HUES6 (cell line): ENCODE data around the gene KAZALD1.

Experiments used
- H3K27ac ChIP-seq: 2 replicates; pipeline ENCODE4 v1.7.0; 2013; ENCODE audit warnings: low read depth, mild to moderate bottlenecking, low read length, inconsistent platforms
- H3K27me3 ChIP-seq: 2 replicates; pipeline ENCODE4 v1.6.1; 2013; ENCODE audit warnings: low read length; ENCODE audit not compliant: control insufficient read depth, insufficient read depth
- H3K36me3 ChIP-seq: 2 replicates; pipeline ENCODE4 v1.6.1; 2013; ENCODE audit warnings: low read length; ENCODE audit not compliant: control insufficient read depth, insufficient read depth
- H3K4me1 ChIP-seq: 2 replicates; pipeline ENCODE4 v1.6.1; 2013; ENCODE audit warnings: low read length; ENCODE audit not compliant: control insufficient read depth, insufficient read depth
- H3K4me3 ChIP-seq: 2 replicates; pipeline ENCODE4 v1.5.1; 2013; ENCODE audit warnings: low read depth, low read length
- H3K9ac ChIP-seq: one replicate; pipeline ENCODE4 v1.6.1; 2013; ENCODE audit warnings: mild to moderate bottlenecking, low read length
- H3K9me3 ChIP-seq: 2 replicates; pipeline ENCODE4 v1.6.1; 2013; ENCODE audit warnings: low read depth, low read length; ENCODE audit not compliant: control insufficient read depth, insufficient read depth

Gene KAZALD1

DNA sequence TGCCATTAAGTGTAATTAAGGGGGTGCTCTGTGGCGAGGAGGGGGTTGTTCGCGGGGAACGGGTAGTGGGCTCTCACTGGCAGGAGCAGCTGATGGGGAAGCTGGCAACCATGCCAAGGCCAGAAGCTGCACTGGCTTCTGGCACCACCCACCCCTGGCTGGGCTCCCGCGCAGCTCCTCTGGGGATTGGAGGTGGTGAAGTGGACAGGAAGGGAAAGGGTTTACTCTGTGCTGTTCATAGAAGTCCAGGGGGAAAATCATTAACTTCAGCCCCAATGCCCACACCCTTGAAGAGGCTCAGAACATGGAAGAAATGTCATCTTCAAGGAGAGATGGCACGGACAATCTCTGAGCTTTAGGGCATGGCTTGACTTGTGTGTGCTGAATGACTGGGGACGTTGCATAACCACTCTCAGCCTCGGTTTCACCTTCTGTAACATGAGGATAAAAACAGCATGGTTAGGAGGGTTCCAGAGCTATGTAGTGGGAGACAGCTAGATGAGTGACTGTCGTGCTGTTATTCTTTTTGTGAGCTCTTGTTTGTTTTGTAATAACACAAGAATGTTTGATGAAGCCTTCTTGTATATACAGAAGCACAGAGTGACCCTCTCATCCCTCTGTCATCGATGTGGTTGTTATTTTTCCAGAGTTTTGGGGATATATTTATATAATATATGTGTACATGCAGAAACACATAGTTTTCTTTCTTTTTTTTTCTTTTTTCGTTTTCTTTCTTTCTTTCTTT is 29.9 kb downstream of the KAZALD1 start:
- Histone ChIP-seq H3K9ac (no peak overlapping the region), H3K27me3 (peaks cover 68% of the 10 kb centered on the region), H3K9me3 (no peaks in the 10 kb centered on the region), H3K4me3 (no peak overlapping the region), H3K36me3 (no peaks in the 10 kb centered on the region), H3K4me1 (peaks cover 20% of the 10 kb centered on the region), H3K27ac (no peak overlapping the region)

DNA sequence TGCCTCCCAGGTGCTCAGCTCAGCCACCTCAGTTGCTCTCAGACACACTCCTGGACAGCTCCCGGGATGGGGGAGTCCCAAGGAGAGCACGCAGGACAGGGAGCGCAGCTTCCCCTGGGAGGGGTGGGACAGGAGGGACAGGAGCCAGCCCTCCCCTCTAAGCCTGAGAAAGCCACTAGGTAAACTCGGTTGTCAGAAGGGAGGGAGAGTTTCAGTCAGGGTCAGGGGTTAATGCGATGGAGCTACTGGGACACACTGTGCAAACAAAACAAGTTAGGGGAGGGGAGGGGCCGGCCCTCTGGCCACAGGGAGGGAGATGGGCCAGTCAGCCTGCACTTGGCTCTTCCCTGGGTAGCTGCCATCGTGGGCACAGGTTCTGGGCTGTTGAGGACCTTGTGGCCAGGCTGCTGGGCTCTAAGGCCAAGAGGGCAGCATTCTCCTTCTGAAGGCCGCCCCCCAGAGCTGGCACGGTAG is 31.1 kb downstream of the KAZALD1 start:
- H3K4me3 ChIP-seq, result no peak overlapping the region
- no peak overlapping the region for H3K9ac ChIP-seq
- H3K27ac ChIP-seq, result no peak overlapping the region
- H3K27me3 ChIP-seq, result peaks cover 58% of the 10 kb centered on the region
- peaks cover 20% of the 10 kb centered on the region for H3K4me1 ChIP-seq
- H3K9me3 ChIP-seq, result no peaks in the 10 kb centered on the region
- no peaks in the 10 kb centered on the region for H3K36me3 ChIP-seq

DNA sequence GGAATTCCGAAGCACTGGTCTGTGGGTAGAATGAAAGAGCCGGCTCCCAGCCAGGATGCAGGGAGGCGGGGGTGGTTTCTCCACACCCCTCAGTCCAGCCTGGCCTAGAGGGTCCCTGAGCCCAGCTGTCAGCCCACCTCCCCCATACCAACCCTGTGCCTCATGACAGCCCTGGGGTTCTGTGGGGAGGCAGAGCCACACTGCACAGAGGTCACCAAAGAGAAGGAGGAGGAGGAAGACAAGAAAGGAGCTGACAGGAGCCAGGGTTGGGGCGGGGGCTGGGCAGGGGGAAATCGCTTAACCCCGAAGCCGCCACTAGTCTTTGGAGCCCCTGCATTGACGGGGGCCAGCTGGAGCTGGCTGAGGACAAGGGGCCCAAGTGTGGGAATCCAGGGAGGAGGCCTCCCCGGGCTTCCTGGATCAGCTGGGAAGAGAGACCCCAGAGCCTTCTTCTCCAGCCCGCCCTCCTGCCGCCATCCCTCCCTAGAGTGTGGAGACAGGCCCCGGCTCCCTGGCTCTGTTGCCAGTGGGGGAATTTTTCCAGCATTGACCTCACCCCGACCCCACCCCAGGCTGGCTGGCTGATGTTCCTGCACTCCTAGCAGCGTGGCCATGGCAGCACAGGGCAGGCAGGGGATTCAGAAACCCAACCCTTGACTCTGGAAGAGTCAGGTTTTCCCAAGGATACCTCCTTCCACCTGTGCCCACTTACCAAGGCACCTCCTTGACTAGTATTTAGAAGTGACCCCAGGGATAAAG is 32.5 kb downstream of the KAZALD1 start:
- Histone ChIP-seq H3K9me3 (no peaks in the 10 kb centered on the region), H3K27me3 (peaks cover 51% of the 10 kb centered on the region), H3K27ac (no peak overlapping the region), H3K4me3 (no peak overlapping the region), H3K36me3 (no peaks in the 10 kb centered on the region), H3K4me1 (peaks cover 20% of the 10 kb centered on the region), H3K9ac (no peak overlapping the region)

DNA sequence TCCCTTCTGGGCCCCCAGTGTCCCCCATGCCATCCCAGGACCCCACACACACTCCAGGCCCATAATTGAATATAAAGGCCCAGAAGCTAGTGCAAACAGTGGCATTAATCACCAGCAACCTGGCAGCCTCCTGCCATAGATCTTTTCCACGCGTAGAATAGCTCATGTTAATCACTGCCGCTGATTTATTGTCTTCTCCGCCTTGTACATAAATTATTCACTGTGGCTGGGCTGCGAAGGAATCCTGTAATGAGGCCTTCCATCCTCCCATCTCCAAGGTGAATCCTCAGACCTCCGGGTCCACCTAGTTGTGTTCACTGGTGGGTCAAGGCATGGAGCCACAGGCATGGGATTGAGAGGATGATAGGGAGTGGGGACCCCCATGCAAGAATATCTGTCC is 33.2 kb downstream of the KAZALD1 start:
- H3K27me3 ChIP-seq, result peaks cover 54% of the 10 kb centered on the region
- H3K4me1 ChIP-seq, result peaks cover 20% of the 10 kb centered on the region
- H3K4me3 ChIP-seq, result no peak overlapping the region
- no peaks in the 10 kb centered on the region for H3K36me3 ChIP-seq
- no peak overlapping the region for H3K9ac ChIP-seq
- no peaks in the 10 kb centered on the region for H3K9me3 ChIP-seq
- no peak overlapping the region for H3K27ac ChIP-seq

DNA sequence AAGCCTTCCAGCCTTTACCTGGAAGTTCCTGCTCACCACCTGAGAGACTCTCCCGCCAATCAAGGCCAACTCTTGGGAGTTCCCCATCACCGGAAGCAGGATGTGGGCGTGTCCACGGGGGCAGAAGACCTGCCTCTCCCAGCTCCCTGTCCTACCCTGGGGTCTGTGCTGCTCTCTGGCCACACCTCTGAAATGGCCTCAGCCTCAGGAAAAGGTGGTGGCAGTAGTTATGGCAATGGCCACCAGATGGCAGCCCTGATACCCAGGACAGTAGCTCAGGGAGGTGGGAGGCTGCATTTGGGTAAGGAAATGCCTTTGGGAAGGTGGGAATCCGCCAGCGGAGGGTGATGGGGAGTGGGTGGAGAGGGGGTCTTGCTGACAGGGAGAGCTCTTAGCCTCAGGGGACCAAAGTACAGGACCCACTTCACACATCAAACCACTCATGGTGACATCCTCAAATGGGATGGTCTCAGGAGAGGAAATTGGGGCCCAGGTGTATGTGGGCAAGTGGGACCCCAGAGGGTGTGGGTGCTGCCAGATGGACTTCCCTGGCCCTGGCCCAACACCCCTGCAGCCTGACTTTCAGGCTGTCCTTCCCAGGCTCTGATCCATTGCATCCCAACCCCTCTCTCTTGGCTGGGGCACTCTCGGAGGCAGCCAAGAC is 33.9 kb downstream of the KAZALD1 start:
- H3K27ac ChIP-seq, result no peak overlapping the region
- H3K4me3 ChIP-seq, result no peak overlapping the region
- H3K36me3 ChIP-seq, result no peaks in the 10 kb centered on the region
- no peak overlapping the region for H3K9ac ChIP-seq
- peaks cover 54% of the 10 kb centered on the region for H3K27me3 ChIP-seq
- peaks cover 20% of the 10 kb centered on the region for H3K4me1 ChIP-seq
- H3K9me3 ChIP-seq, result no peaks in the 10 kb centered on the region

DNA sequence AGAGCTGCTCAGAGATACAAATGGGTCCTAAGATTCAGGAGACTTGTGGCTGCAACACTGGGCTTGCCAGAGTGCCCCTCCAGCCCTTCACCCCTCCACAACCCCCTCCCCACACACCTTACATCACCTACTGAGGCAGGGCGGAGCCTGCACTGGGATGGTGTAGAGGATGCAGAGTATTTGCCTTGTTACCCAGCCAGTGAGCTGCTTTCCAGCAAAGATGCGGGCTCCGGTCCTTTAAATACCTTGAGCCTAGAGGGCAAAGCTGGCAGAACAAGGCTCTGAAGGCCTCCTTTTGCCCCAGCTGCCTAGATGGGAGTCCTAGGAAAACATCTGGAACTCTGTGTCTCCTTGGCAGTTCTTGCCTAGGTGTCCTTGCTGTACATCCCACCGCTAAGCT is 34.6 kb downstream of the KAZALD1 start:
- Histone ChIP-seq H3K4me3 (no peak overlapping the region), H3K4me1 (peaks cover 20% of the 10 kb centered on the region), H3K9ac (no peak overlapping the region), H3K27ac (no peak overlapping the region), H3K27me3 (peaks cover 54% of the 10 kb centered on the region), H3K9me3 (no peaks in the 10 kb centered on the region), H3K36me3 (no peaks in the 10 kb centered on the region)

DNA sequence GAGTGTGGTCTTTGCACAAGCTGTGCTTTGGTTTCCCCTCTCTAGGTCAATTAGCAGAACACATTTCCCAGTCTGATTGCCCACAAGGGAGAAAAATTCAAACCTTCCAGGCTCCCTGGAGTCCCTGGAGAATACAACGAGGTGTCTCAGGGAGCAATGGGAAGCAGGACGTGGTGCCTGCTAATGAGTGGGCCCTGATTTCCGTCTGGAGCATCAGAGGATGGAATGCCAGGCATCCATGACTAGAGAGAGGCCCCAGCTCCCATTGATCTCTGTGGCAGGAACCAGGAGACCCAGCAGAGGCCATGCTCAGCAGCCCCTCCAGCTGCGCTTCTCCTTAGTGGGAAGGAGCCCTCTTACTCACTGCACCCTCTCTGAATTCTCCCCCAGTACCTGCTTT is 36.1 kb downstream of the KAZALD1 start:
- H3K4me3 ChIP-seq, result no peak overlapping the region

DNA sequence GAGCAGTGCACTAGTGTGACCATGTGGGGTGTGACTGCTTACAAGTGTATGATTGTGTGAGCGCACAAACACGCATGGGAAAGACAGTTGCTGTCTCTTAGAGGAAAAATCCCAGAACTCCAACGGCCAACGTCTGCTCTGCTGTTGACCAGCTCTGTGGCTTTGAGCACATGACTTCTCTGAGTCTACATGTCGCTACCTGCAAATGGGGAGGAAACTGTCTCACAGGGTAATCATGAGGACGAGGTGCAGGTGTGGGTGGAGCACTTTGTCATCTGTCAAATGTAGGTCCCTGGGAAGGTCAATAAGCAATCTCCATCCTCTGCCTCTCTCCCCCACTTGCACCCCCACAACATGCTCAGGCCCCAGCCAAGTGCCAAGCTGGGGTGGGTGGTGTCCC is 38.1 kb downstream of the KAZALD1 start:
- Histone ChIP-seq H3K27ac (no peak overlapping the region), H3K4me3 (no peak overlapping the region), H3K4me1 (peaks cover 8% of the 10 kb centered on the region), H3K36me3 (no peaks in the 10 kb centered on the region), H3K9ac (no peak overlapping the region), H3K27me3 (peaks cover 53% of the 10 kb centered on the region), H3K9me3 (no peaks in the 10 kb centered on the region)

More for the DNA sequence above, 36.1 kb downstream of the KAZALD1 start:
- Histone ChIP-seq H3K36me3 (no peaks in the 10 kb centered on the region), H3K27me3 (peaks cover 55% of the 10 kb centered on the region), H3K9ac (no peak overlapping the region), H3K27ac (no peak overlapping the region), H3K9me3 (no peaks in the 10 kb centered on the region), H3K4me1 (peaks cover 19% of the 10 kb centered on the region)

DNA sequence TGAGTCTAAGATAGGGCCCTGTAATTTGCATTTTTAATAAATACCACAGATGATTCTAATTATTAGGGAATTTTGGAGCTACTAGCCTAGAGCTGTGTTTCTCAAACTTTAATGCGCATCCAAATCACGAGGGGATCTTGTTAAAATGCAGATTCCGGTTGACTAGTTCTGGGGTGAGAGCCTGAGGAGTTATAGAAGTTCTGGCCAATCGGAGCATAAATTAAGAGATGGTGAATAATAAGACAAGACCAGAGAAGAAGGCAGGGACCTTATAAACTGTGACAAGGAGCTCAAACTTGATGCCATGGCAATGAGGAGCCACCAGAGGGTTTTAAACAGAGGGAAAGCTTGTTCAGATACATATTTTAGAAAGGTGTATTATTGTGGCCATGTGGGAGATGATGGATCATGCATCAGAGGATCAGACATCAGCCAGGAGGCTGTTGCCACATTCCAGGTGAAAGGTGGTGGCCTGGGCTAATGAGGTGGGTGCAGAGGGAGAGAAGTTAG is 39.6 kb downstream of the KAZALD1 start:
- Histone ChIP-seq H3K27ac (no peak overlapping the region), H3K9me3 (no peaks in the 10 kb centered on the region), H3K27me3 (peaks cover 52% of the 10 kb centered on the region), H3K4me3 (no peak overlapping the region), H3K36me3 (no peaks in the 10 kb centered on the region), H3K4me1 (no peaks in the 10 kb centered on the region), H3K9ac (no peak overlapping the region)

DNA sequence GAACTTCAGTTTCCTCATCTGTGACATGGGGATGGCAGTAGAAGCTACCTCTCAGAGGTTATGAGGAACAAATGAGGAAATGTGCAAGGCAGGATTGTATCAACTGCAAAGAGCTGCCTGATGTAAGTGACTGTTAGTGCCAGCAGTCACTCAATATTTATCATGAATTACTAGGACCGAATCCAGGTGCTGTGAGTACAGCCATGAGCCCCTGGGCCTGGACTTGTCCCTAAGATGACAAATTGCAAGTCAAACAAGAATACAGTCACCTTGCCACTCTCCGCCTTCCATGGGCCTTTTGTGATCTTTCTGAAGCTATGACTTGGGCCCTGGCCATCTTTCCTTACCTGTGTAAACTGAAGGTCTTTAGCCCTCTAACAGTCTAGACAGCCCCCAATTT is 41.6 kb downstream of the KAZALD1 start:
- Histone ChIP-seq H3K27me3 (peaks cover 62% of the 10 kb centered on the region), H3K9ac (no peak overlapping the region), H3K27ac (no peak overlapping the region), H3K9me3 (no peaks in the 10 kb centered on the region), H3K4me1 (no peaks in the 10 kb centered on the region), H3K36me3 (no peaks in the 10 kb centered on the region), H3K4me3 (no peak overlapping the region)

DNA sequence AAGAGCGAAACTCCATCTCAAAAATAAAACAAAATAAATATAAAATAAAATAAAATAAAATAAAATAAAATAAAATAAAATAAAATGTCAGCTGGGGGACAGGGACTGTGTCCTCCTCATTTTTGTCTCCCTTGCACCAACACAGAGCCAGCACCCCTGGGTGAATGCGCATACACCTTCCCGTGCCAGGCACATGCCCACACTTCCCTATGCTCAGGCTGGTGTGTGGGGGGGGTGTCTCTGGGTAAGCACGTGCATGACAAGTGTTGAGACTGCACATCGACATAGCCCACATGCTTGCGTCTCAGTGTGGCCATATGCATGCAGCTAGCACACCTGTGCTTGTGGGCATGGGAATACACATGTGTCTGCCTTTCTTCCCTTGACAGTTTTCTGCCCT is 44.6 kb downstream of the KAZALD1 start:
- H3K36me3 ChIP-seq, result no peaks in the 10 kb centered on the region
- no peak overlapping the region for H3K27ac ChIP-seq
- no peaks in the 10 kb centered on the region for H3K4me1 ChIP-seq
- no peaks in the 10 kb centered on the region for H3K9me3 ChIP-seq
- no peak overlapping the region for H3K9ac ChIP-seq
- no peak overlapping the region for H3K4me3 ChIP-seq
- H3K27me3 ChIP-seq, result peaks cover 46% of the 10 kb centered on the region
